Suppressor macrophage treated with lipopolysaccharide for 4 hours (primary cell): ENCODE results near the gene FBN2.

Experiments
- DNase-seq: peaks from one replicate; pipeline ENCODE4 v3.0.0-alpha.2; 2020

FBN2 gene

DNA sequence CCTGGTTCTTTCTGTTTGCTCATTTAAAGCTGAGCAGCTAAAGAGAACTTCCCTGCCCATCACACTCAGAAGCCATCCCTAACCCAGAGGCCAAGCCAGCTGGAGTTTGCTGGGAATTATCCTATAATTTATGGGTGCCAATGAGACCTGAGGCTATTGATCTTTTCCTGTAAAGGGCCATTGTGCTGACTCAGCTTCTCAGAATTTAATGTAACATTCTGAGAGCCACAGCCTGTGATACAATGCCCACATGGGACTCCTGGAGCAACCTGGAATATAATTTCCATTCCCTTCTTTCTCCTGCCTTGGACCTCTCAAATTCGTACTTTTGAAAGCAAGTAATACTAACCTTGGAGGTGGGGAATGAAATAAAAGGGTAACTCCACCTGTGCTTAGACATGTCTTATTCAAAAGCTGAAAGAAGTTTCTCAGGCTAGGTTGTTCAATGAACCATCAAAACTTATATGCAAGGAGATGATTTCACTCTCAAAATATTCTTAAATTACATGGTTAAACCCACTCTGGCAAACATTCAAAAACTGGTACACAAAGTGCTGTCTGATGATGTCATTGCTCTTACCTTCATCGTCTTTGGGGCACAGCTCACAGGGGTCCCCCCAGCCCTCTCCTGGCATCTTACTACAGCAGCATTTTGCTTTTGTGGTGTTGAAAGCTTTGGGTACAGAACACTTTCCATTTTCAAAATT, 247.7 kb downstream of the FBN2 start:
- no peak for DNase-seq

DNA sequence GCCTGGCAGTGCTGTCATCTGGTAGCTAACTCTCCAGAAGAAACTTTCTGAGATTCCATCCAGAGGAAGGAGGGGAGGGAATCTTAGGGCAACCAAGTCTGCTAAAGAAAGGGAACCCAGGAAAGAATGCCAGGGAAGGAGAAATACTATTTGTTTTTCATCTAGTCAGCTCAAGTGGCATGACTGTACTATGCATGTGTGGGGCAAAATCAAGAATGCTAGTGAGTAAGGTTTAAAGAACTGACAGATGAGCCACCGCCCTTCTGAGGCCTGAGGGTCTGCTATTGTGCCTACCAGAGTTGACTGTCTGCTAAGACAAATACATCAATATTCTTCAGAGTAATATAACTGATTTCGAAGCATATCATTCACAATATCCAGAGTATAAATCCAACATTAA, 250.3 kb downstream of the FBN2 start:
- no peak for DNase-seq

DNA sequence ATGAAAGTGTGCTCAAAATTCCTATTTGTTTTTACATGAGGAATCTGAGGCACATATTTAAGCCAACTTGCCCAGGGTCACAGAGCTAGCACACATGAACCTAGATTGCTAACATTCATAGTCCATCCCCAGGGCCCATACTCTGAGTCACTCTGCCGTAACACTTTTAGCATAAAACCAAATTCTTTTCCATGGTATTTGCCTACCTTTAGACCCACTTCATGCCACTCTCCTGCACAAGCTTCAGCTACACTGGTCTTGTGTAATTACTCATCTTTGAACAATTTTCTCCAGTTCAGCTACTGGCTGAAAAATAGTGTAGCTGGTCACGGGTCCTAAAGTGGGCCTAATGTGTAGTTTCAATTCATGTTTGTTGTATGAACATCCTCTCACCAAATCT, 253.8 kb downstream of the FBN2 start:
- no peak for DNase-seq

DNA sequence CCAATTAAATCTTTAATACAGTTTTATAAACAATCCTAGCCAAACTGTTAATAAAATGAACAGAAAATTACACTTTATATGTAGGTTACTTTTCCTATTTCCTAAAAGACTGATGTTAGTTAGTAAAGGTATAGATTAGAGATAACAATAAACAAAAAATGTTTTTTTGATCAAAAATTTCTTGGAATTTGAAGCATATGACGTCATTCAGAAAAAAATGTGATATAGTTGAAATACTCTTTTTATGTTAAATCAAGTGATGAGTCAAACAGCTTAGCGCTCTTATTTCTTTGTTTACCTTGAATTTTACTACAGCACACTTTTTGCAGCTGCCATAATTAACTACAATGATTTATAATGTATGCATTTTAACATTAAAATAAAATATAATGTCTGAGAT, 258.7 kb downstream of the FBN2 start:
- no peak for DNase-seq

DNA sequence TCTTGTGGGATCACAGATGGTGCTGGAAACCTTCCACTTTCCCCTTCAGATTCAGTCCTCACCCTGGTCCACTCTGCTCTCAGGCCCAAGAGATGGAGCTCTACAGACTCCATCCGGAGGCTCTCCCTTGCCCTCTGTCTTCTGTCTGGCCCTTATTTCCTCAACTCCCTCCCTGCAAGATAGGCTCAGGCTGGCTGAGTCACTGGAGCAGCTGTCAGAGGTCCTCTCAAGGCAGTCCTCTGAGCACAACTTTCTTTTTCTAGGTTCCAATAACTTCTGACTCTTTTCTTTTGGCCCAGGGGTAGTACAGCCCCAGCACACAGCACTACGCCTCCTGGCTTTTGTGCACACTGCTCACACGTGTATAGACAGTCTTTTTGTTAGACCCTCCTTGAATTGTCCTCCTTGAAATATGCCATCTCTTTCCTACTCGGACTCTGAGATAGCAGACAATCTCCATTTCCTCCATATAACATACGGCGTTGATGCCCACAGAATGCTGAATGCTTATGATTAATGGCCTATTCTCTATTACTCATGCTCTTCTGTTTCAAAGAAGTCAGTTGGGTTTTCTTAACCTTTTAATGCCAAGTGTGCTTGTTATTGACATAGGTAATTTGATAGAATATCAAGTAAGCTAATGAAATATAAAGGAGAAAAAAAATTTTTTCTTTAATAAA, 261.4 kb downstream of the FBN2 start:
- DNase-seq = no peak

DNA sequence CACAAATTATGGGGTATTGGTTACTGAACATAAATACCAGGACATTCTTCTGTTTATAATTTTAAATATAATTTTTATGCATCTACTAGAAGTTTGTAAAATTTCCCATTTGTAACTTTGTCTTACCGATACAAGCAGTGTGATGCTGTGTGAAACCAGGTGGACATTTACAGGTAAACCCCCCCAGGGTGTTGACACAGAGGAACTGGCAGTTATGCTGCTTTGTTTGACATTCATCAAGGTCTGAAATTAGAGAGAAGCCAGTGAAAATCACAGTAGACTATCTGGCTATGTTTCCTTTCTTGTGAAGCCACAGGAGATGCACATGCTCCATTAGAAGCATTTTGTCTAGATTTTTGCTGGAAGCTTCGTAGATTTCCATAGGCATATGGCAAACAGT, 263.6 kb downstream of the FBN2 start:
- no peak for DNase-seq

DNA sequence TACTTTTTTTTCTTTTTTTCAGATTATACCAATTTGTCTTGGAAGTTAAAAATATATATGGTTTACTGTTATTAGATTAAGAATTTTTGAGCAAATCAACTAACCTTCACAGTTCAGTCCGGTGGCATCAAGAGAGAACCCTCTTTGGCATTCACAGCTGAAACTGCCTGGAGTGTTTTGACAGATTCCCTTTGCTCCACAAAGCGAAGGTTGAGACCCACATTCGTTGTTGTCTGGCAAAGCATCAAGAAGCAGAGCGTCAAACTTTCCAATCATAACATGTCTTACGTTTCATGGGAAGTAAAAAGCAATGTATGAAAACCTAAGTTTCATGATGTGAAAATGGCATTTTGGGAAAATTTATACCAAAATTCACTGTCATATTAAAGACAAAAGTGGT, 264.3 kb downstream of the FBN2 start:
- no peak for DNase-seq

DNA sequence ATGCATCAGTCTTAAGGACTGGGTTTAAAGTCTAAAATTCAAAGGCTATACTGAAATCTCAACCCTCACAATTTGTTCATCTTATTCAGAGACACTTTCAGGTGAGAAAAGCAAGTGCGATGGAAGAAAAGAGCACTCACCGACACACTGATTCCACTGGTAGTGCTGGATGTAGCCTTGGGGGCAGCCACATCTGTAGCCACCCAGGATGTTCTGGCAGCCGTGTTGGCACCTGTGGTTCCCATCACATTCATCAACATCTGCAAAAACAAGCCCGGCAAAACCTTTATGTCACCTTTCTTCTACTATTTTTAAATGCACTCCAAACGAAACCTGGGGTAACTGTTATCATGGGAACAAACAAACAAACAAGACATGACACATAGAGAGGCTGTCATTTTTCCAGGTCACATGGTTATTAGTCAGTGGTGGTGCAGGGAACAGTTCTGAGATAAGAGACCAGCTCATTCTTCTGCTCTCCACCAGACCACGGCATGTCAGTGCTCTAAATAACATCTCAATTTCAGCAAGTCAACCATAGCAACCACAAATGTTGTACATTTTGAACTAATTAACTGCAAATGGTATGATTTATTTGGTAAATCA, 266.1 kb downstream of the FBN2 start:
- DNase-seq = peak; percentile 16

DNA sequence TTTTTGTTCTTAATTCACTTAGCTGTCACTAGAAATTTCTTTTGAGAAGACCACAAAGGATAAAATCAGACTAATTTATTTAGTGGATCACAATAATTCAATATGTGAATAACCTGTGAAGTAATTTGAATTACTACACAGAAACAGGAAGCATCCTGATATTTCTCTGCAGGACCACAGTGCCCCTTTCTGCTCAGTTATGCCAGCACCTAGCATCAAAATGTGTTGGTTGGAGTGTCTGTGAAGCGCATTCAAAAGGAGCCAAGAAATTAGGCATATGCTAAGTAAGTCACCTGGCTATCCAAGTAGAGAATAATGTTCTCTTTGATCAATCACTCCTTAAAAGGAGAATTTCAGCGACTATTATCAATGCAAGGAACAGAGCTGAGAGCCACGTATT, 267.0 kb downstream of the FBN2 start:
- no peak for DNase-seq

DNA sequence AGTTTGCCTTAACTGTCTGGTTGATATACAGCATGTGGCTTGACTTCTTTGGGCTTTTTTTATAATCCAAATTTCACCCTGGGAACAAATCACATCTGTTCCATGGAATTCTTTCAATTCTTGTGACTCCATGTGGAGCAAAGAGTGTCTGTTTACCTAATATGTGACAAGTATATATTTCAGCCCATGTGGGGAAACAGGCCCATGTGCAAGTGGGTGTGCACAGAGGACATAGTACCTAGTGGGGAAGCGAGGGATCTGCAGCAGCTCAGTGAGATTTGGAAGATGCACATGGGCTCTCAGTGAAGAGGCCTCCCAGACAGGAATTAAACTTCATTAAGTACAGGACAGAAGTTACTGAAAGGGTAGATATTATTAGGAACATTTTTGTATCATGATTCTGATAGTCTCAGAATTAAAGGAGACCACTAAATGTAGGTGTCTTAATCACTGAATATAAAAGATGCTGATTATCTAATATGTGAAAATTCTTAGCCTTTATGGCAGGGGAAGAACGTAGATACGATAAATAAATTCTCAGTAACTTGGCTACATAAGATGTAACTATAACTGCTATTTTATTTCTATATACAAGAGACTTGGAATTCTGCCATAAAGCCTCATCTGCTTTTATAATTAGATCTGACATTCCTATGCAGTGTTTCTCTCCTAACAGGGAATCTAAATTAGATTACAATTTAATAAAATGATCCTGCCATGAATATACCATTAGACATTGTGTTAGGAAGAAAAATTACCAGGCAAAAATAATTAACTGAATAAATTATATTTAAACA, 273.3 kb downstream of the FBN2 start:
- DNase-seq = no peak

DNA sequence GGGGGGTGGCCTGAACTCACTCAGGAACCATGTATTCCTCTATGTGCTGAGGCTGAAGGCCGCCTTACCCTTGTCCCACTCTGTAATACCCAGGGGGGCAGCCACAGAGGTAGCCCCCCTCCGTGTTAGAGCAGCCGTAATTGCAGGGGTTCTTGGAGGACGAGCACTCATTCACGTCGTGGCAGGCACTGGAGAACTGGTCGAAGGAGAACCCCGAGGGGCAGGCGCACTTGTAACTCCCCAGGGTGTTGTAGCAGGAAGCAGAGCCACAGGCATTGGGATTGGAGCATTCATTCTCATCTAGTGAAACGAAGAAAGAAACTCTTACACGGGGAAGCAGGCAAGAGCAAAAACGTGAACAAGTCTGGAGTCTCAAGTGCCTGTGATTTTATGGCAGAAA, 274.7 kb downstream of the FBN2 start:
- DNase-seq = no peak

DNA sequence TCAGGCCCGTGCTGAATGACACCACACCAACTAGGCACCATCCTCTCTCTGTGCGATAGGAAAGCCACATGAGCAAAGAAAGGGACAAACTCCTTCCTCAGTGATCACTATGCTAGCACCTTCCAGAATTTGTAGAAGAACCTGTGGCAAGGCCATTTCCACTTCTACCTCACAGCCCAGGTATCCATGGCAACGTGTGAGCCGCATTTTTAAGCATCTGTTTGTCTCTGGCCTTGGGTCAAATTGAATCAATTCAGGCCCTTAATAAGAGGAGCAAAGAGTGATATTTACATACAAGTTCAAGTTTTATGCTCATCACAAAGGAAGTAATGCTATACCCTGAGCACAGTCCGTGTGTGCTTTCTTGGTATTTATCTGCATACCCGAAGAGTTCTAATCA, 275.1 kb downstream of the FBN2 start:
- no peak for DNase-seq

DNA sequence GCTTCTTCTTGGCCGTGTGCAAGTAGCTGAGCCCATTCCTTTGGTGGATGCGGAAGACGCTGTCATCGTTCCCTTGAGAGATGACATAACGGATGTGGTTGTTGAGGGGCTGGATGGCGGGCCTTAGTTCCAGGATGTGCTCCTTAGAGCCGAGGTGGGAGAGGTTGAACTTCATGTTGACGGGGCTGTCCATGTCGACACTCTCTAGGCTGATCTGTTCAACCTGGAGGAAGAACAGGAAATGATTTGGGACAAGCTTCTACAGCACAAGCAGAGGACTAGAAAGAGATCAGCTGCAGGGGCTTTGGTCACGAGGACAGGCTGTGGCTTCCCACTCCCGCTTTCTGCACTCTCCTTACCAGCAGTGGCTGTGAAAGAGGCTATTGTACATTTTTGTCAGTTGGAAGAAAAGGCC, 278.4 kb downstream of the FBN2 start:
- DNase-seq = no peak

DNA sequence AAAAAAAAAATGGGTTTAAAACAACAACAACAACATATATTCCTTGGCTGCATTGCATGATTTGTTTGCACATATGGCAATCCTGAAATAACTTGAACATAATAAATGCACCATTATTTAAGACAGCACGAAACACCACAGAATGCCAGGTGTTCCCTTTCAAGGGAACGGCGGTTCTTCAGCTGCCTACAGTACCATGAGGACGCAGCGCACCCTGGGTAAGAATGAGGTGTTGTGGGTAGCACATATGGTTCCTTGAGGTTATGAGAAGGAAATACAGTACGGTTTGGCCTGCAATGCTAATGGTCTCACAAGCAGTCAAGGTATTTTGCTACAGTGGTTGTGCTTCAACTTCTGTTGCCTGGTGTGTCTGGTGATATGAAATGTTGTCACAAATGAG, 279.7 kb downstream of the FBN2 start:
- DNase-seq = no peak

DNA sequence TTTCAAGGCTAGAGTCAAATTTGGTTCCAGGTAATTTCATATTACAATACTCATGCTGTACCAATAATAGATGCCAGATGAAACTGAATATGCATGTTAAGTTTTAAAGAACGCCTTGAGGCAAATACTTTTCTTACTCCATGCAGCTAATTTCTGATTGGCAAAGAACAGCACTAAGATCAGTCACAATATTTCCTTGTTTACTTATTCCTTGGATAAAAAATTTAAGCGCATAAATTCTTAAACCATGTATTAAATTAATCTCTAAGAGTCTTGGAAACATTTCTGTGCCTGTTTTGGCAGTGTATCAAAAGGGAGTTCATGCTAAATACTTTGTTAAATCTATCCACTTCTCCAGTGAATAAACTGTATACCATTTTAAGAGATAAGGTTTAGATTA, 281.0 kb downstream of the FBN2 start:
- no peak for DNase-seq

DNA sequence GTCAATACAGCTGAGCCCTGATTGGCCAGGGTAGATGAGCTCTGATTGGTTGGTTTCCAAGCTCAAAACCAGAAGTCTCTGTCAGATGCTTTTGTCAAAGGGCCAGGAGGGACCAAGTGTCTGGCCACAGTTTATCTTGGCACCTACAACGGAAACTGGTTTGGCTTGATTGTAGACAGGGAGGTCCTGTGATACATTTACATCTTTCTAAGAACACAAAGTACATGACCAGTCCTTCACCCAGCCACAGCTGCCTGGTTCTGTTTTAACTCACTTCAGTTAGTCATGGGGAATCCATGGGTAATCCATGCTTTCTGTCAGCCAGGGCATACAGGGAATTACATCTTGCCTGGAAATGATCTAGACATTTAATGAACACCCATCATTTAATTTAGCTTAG, 283.3 kb downstream of the FBN2 start:
- no peak for DNase-seq

DNA sequence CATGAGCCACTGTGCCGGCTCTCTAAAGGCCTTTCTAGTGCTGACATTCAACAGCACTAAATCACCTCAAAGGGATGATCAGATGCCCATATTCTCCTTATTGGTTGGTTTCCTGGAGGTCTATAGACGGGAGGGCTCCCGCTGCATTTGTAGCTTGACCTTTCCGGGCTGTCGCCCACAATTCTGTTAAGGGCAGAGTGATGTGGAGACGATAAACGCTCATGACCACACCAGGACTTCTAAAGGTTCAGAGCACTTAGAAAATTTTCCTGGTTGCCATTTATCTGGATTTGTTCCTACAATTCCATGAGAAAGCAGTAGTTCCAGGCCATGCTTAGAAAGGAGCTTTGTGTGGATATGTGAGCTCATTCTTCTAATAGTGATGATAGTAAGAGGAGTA, 284.2 kb downstream of the FBN2 start:
- no peak for DNase-seq

DNA sequence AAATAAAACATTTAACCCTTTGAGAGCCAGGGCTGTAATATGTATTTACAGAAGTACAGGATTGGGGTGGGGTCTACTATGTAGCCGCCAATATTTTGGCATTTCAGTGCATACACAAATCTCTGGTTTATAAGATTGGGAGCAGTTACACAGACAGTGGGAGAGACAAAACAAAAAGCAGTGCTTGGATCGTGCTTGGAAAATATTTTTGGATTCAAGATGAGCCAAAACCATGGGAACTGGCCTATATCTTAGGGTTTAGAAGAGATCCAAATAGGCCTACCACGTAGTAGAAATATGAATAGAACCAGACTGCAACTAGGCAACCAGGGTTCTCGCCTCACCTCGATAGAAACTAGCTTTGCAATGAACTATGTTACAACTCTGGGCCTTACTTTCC, 284.9 kb downstream of the FBN2 start:
- DNase-seq = no peak

DNA sequence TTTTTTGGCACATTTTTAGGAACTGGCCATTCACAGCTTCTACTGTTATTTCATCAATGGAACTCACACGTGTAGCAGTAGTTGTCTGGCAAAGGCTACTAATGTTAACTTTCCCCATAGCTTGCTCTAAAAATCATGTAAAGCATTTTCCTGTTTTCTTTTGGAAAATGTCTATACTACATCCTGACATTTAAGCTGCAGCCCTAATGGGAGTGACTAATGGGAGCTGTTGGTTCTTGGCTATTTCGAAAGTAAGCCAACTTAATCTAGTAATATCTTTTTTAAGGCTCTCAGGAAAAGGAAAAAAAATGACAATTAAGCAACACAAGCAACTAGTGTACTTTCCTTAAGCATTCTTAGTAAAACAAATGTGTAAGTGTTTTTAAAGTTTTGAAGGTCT, 285.3 kb downstream of the FBN2 start:
- DNase-seq = no peak

DNA sequence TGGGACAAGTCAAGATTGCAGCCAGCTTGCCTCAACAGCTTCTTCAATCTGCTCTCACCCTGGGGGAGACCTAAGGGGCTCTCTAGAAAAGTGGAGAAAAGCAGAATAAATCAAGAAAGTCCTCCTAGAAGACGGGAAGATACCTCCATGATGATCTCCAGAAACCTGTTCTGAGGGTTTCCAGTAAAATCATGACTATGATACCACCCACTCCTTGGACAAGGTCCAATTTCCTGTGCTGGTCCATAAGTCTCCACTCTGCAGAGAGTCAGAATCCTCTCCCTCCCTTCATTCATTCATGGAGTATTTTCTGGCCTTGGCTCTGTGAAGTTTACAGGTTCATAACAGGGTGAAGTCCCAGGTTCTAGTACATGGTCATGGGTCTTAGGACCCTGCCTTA, 285.8 kb downstream of the FBN2 start:
- no peak for DNase-seq

DNA sequence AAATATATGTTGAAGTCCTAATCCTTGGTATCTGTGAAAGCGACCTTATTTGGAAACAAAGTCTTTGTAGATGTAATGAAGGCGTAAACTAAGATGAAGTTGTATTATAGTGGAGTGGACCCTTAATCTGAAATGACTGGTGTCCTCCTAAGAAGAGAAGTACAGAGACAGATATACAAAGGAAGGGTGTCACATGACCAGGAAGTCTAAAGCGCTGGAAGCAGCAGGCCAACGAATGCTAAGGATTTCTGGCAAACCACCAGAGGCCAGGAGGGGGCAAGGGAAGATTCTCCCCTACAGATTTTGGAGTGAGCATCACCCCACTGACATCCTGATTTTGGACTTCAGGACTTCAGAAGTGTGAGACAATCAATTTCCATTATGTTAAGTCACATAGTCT, 292.1 kb downstream of the FBN2 start:
- no peak for DNase-seq

DNA sequence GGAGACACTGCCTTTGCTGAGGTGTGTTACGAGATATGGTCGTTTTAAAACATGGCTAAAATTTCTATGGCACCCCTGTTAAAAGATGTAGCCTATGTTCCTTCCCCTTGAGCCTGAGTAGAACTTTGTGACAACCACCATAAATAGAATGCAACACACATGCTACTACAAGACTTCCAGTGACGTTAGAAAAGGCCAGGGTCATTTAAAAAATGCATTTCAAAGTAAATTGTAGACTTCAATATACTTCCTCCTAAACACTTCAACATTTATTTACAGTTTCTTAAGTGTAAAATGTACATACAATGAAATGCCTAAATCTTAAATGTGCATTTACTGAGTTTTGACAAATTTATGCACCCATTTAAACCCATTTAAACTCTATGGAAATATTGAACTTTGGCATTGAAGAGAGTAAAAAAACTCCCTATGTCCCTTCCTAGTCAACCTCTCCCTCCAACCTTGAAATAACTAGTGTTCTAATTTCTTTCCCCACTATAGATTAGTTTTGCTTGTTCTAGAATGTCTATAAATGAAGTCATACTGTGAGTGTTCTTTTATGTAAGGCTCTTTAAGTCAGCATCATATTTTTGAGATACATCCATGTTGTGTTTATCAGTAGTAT, 294.0 kb downstream of the FBN2 start:
- no peak for DNase-seq

DNA sequence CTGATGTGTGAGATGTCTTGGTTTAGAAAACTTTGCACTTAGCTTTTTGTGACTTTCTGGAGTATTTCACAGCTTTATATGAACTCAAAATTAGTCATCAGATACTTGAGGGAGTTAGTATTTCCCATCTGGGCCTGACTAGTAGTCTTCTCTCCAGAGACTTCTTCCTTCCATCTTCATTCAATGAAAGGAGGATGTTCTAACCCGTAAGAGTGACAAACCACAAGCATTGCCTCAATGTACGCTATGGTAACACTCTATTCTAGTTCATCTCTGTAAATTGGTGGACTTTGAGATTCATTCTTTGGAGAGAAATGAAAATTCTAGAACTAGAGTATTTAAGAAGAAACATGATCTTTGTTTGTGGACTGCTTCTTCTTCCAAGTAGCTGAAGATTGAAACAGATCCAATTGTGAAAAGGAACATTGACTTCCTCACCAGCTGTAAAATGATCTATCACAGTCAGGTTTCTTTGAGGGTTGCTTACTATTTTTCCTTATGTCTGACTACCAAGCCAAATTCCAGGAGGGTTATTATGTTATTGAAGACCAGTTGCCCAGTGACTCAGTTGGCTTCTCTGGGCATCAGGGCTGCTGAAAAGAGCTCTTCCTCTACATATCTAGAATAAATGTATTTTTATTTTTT, 296.9 kb downstream of the FBN2 start:
- no peak for DNase-seq
